Stimulated activated CD4-positive, alpha-beta T cell treated with anti-CD3 and anti-CD28 coated beads, TNF-alpha, amount 100 ng/mL, for 1 hour (primary cell): ENCODE measurements around the gene COL23A1.
A peak's percentile ranks its signal among the peaks of the same experiment; 100 is the strongest.

Experiments
- DNase-seq, 3 donors: peaks; one replicate each; pipeline ENCODE4 v3.0.0-alpha.2; 2020; ENCODE audit warnings: low read depth in 3 of 3, low spot score in 1 of 3

COL23A1 gene

DNA sequence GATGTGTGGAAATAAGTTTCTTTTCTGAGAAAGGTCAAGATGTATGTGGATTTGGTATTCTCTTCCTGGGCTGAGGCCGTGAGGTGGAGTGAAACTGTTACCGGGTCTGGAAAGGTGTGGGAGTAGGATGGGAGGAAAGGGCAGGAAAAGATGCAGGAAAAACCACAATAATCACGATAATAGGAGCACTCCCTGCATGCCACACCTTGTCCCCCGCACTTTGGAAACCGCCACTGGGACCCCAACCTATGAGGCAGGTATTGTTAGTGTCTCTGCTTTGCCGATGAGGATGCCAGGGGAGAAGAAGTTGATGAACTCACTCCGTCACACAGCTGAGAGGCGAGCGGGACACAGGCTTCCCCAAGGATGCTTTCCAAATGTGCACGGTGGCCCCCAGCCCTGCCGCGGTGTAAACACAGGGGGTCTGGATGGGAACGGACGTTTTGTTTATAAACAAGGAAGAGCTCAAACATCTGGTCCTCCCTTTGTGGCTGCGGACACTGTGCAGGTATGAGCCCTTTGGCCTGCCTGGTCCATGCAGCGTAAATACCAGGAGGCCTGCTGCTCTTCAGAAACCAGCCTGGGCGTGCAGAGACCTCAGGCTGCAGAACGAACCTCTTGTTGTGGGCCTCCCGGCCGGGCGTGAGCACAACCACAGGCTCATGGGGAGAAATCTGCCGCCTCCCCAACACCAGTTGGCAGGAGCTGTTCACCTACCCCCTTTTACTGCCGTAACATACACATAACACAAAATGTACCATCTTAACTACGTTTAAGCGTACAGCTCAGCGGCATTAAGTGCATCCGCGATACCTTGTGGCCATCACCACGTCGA is 126.7 kb downstream of the COL23A1 start:
- no peak for DNase-seq

GRCh38 chr5:178462816-178463215 is 127.4 kb downstream of the COL23A1 start:
- no peak for DNase-seq

GRCh38 chr5:178462076-178462475 is 128.1 kb downstream of the COL23A1 start:
- DNase-seq, result no peak

GRCh38 chr5:178461004-178461730 is 129.0 kb downstream of the COL23A1 start:
- peak in 1 of 3 donors; percentile 10 for DNase-seq

GRCh38 chr5:178460598-178460997 is 129.6 kb downstream of the COL23A1 start:
- DNase-seq, result no peak

GRCh38 chr5:178460174-178460573 is 130.0 kb downstream of the COL23A1 start:
- DNase-seq, result no peak

- DNase-seq, result no peak
These were observed 132.1 kb downstream of the COL23A1 start for GRCh38 chr5:178458140-178458539.

- DNase-seq, result no peak
These were observed 132.7 kb downstream of the COL23A1 start for GRCh38 chr5:178457471-178457870.

GRCh38 chr5:178455480-178455835 is 134.7 kb downstream of the COL23A1 start:
- DNase-seq, result no peak

- no peak for DNase-seq
These were observed 135.2 kb downstream of the COL23A1 start for GRCh38 chr5:178454821-178455479.

DNA sequence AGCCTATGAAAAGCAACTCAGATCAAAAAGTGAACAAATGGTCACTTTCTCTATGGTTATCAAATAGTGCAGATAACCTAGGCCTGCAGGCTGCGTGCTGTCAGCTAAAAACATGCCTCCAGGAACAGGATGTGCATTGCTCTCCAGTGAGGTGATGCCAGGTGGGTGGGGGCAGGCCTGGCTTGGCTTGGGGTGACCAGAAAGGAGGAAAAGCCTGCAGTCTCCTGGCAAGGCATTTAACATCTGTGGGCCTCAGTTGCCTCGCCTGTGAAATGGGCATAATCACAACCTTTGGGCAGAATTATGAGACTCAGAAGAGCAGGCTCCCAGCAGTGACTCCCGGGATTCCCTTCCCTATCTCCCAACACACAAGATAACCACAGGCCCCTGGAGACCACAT is 135.9 kb downstream of the COL23A1 start:
- no peak for DNase-seq

- no peak for DNase-seq
These were observed 137.0 kb downstream of the COL23A1 start for GRCh38 chr5:178453224-178453623.

DNA sequence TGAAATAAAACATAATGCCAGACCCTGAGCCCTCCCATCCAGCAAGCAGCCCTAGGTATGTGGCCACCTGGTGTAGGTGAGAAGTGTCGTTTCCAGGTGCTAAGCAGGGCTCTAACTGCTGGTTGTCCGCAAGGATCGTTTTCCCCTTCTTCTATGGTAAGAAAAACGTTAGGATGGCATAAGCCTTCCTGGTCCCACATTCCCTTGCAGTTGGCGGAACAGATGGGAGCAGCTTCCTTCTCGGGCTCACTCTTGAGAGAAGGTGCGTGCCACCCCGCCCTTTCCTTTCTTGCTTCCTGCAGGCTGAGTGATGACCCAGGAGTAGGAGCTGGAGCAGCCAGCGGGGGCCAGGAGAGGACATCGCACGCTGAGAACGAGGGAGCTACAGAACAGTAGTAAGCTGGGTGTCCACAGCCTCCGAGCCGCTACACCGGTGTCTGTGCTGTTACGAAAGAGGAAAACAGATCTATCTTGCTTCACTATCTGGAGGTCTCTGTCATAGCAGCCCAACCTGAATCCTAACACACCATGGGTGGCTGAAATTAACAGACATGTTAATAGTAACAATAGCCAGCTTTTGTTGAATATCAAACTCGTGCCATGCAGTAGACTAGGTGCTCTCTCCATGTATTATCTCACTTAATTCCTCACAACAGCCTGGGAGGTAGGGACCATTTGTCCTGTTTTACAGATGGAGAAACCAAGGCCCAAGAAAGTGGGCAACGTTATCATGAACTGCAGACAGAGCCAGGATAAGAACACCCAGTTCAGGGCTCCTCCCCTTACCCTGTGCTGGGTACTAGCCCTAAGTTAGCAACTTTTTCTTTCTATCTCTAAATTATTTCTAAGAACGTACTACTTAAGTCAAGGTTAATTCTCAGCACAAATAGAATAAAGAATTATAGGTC is 139.8 kb downstream of the COL23A1 start:
- no peak for DNase-seq

DNA sequence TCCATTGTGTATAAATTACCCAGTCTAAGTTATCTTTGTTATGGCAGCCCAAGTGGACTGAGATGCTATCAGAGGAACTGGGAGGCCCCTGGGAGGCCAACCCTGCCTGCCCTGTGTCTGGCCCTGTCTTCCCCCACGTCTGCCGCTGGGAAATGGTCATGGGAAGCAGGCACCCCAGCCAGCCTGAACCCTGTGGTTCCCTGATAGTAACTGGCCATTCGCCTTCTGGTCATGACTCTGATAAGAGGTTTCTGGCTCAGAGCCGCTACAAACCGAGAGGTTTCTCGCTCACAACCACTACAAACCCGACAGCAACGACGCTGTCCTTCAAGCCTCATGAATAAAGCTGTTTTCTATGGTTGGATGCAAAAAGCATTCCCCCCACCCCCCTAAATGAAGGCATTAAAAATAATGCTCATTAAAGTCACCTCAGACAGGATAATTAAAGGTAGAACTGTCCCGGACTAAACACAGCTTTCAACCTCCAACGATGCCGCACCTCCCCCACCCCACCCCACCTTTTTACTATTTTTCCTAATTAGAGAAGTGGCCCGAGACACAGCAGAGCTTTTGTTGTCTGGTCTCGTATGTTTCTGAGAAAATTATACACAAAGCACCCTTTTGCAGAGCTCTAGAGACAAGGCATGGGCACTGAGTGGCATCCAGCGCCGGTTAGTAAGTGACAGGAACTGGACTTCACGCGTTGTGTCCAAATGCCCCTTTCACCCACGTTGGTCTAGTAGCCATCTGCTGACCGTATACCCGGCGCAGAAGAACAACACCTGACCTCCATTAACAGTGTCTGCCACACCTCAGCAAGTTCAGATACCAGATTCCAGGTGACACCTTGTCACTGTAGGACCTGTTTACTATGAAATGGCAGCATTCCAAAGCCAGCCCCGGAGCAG is 140.8 kb downstream of the COL23A1 start:
- no peak for DNase-seq

DNA sequence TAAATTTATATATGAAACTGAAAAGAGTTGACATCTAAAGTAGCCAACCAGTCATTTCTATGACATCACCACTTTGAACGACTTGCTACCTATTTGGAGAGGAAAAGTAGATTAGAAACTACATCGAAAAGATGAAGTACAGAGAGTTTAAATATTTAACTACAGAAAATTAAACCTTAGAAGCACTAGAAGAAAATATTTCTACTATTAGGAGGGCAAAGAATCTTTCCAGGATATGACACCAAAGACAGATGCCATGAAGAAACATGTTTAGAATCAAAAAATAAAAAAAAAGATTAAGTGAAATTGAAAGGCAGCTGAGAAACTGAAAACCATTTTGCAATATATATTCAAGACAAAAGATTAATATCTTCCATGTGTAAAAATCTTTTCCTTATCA is 144.7 kb downstream of the COL23A1 start:
- DNase-seq, result no peak

DNA sequence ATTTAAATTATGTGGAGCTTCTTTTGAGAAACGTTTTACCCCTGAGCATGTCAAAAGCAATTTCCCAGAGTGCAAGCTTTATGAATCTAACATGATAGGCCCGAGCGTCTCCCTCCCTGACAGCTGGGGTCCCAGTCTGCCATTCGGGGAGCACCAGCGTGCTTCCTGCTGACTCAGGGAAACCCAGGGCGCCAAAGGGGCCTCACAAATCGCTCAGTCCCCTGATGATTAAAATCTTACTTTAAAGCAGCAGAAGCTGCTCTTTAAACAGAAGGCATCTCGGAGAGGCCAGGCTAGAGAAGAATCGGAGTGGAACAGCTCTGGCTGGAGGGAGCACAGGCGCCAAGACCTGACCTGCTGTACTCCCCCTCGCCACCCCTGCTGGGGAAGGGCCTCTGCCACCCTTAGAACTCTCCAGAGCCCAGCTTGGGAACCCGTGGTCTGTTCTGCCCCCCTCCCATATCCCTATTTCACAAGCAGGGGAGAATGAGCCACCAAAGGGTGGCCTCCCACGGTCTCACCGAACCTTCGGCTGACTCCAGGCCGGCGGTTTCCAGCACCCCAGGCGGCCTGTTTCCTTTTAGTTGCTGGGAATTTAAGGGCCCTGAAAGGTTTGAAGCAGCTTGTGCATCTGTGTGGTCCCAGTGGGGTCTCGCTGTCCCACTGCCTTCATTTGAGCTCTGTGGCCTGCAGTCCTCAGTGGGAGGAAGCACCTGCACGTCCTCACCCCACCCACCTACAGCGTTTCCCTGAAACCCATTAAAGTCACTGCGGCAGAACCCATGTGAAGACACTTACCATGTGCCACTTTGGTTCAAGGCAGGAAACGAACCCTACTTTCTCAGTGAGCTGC is 147.6 kb downstream of the COL23A1 start:
- no peak for DNase-seq

- no peak for DNase-seq
These were observed 148.5 kb downstream of the COL23A1 start for GRCh38 chr5:178441486-178442270.

DNA sequence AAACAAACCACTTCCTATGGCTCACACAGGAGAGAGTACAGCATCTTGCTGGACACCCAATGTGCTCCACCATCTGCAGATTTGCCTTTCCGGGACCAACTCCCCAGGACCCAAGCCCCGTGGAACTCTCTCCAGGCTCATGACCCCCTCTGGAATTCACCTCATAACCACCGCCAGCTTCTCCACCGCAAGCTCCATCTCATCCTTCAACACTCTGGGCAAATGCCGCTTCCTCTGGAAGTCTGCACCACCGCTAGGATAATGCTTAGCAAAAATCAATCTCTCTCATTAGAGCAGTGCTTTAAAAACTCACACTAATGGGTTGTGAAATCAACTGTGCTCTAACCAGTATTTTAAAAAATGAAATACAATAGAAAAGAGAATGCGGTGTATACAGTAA is 150.0 kb downstream of the COL23A1 start:
- no peak for DNase-seq
